Fibroblast of mammary gland (primary cell): Measurements from ENCODE around the gene HOXD12.

Source experiments
- DNase-seq: peaks from one replicate; pipeline ENCODE4 v3.0.0-alpha.2; 2010; ENCODE audit warnings: low read depth
- H3K4me3 ChIP-seq: 2 replicates; pipeline ENCODE4 v1.5.1; 2011; ENCODE audit warnings: low read depth, mild to moderate bottlenecking, low read length, moderate library complexity; ENCODE audit not compliant: control insufficient read depth
- CTCF ChIP-seq: conservative IDR thresholded peaks from 2 replicates; pipeline ENCODE4 v1.5.1; 2011; ENCODE audit warnings: low read depth, low read length, inconsistent platforms; ENCODE audit not compliant: control insufficient read depth, insufficient read depth

The HOXD12 gene

DNA sequence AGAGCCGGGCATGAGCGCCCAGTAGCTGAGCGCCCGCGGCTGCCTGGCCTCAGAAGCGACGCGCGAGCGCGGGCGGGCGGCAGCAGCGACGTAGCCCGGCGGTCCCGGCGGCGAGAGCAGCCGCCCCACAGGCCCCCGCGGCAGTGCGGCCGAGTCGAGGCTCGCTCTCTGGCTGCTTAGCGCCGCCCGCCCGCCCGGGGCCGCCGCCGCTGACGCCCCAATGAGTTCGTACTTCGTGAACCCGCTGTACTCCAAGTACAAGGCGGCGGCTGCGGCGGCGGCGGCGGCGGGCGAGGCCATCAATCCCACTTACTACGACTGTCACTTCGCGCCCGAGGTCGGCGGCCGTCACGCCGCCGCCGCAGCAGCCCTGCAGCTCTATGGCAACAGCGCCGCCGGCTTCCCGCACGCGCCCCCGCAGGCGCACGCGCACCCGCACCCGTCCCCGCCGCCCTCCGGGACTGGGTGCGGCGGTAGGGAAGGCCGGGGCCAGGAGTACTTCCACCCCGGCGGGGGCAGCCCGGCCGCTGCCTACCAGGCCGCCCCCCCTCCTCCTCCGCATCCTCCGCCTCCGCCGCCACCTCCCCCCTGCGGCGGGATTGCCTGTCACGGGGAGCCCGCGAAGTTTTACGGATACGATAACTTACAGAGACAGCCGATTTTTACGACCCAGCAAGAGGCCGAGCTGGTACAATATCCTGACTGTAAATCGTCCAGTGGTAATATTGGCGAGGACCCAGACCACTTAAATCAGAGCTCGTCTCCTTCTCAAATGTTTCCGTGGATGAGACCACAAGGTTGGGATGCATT lies 30.8 kb downstream of the HOXD12 start:
- no peak for TF ChIP-seq CTCF
- H3K4me3 ChIP-seq = peak overlapping the region; percentile 71
- DNase-seq = peak; percentile 86

GRCh38 chr2:176130957-176131847 lies 31.6 kb downstream of the HOXD12 start:
- DNase-seq = no peak
- H3K4me3 ChIP-seq = peak overlapping the region; percentile 71

DNA sequence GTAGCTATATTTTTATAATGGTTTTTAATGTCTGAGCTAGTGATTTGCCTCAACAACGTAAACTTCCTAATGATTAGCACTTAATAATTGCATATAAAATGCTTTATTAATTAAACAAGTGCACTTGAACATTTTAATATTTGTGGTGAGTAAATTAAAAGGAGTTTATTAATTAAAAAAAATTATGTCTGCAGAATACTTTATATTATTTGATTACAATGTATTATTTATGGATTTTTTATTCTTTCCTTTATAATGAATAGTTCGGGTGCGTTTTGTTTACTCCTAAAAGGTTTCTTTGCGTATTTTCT lies 32.2 kb downstream of the HOXD12 start:
- H3K4me3 ChIP-seq = peak overlapping the region; percentile 71
- TF ChIP-seq CTCF = no peak
- DNase-seq = no peak

More at GRCh38 chr2:176130957-176131847, 31.6 kb downstream of the HOXD12 start:
- no peak for TF ChIP-seq CTCF

- peak overlapping the region; percentile 71 for H3K4me3 ChIP-seq
- peak; percentile 66 for DNase-seq
- TF ChIP-seq CTCF = no peak
Measured at GRCh38 chr2:176132205-176133171, 32.9 kb downstream of the HOXD12 start.

DNA sequence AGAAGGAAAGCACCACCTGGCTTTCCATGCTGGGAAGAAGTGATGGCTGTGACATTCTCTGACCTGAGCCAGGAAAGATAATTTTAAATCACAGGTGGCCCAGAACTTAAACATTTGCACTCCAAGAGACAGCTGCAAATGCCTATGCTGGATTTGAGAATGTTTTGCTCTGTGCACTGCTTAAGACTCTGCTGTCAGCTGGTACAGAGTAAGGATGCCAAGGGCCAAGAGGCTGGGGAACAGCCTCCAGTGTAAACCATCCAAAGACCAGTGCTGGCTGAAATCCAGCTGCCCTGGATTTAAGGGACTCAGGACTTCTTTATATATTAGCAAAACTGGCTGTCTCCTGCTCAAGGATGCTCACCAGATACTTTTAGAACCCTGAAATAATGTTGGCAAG lies 33.8 kb downstream of the HOXD12 start:
- H3K4me3 ChIP-seq = no peak overlapping the region
- no peak for DNase-seq
- no peak for TF ChIP-seq CTCF

DNA sequence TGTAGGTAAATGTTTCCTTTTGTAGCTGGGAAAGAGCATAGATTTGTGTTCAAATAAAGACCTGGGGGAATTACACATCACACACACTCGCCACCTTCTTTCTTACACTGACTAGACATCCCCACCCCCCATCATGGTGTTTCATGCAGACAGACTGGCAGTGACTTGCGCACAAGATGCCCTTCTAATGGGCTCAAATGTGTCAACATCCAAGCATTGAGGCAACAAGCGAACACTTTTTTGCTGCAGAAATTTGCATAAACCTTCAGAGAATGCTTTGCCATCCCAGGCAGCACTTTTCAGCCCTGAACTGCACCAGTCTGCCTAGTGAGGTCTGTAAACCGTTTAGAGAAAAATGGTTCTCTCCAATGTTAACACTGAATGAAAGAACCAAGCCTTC lies 34.4 kb downstream of the HOXD12 start:
- no peak for TF ChIP-seq CTCF
- no peak overlapping the region for H3K4me3 ChIP-seq
- no peak for DNase-seq
